Peyer's patch (tissue), 4 donors: Measurements from ENCODE around the gene OTX2.

Experiments used
- CTCF ChIP-seq, 6 experiments: fragments of 450-650 bp in 4 of 6; fragments of 200-600 bp in 2 of 6; sonication (generic) in 1 of 6; IDR thresholded peaks; one replicate each; pipeline ENCODE4 v1.5.1; 2017 to 2019; ENCODE audit warnings: antibody characterized with exemption in 6 of 6, mild to moderate bottlenecking in 3 of 6, moderate library complexity in 1 of 6
- POLR2A ChIP-seq, 2 donors: fragments of 450-650 bp; IDR thresholded peaks; one replicate each; pipeline ENCODE4 v1.5.1; 2017; ENCODE audit warnings: antibody characterized with exemption in 2 of 2, mild to moderate bottlenecking in 2 of 2, moderate library complexity in 2 of 2

GRCh38 chr14:56803816-56804535, 6.3 kb downstream of the OTX2 start:
- TF ChIP-seq CTCF (IDR thresholded peaks at IDR 0.05), result no peak
- no peak for TF ChIP-seq POLR2A (IDR thresholded peaks at IDR 0.05)
